ENCODE data around the gene SORCS2.

Gene SORCS2

GRCh38 chr4:7610022-7610670, 417.8 kb downstream of the SORCS2 start:
- Mint-ChIP-seq H3K4me3 (no peak overlapping the region), H3K4me1 (no peaks in the 10 kb centered on the region), H3K9me3 (peaks cover 0 to 1% of the 10 kb centered on the region in 2 donors), H3K27me3 (no peaks in the 10 kb centered on the region), H3K27ac (no peak overlapping the region)
- ATAC-seq: no peak
- no peak for DNase-seq

GRCh38 chr4:7610841-7611240, 418.5 kb downstream of the SORCS2 start:
- H3K4me3 Mint-ChIP-seq: no peak overlapping the region
- H3K9me3 Mint-ChIP-seq: no peaks in the 10 kb centered on the region
- no peaks in the 10 kb centered on the region for H3K4me1 Mint-ChIP-seq
- no peak overlapping the region for H3K27ac Mint-ChIP-seq
- DNase-seq: no peak
- H3K27me3 Mint-ChIP-seq: no peaks in the 10 kb centered on the region
- ATAC-seq: no peak

GRCh38 chr4:7612311-7612897, 420.1 kb downstream of the SORCS2 start:
- Mint-ChIP-seq H3K4me3 (no peak overlapping the region), H3K4me1 (no peaks in the 10 kb centered on the region), H3K27me3 (no peaks in the 10 kb centered on the region), H3K27ac (no peak overlapping the region), H3K9me3 (no peaks in the 10 kb centered on the region)
- no peak for ATAC-seq
- no peak for DNase-seq

- Mint-ChIP-seq H3K4me3 (no peak overlapping the region), H3K4me1 (no peaks in the 10 kb centered on the region), H3K9me3 (no peaks in the 10 kb centered on the region), H3K27ac (no peak overlapping the region), H3K27me3 (no peaks in the 10 kb centered on the region)
- ATAC-seq (no peak), DNase-seq (no peak)
Measured at GRCh38 chr4:7614350-7614949, 422.1 kb downstream of the SORCS2 start.

GRCh38 chr4:7616193-7616592, 423.9 kb downstream of the SORCS2 start:
- H3K27ac Mint-ChIP-seq: no peak overlapping the region
- no peak for DNase-seq
- H3K27me3 Mint-ChIP-seq: no peaks in the 10 kb centered on the region
- ATAC-seq: no peak
- H3K4me1 Mint-ChIP-seq: no peaks in the 10 kb centered on the region
- H3K4me3 Mint-ChIP-seq: no peak overlapping the region
- no peaks in the 10 kb centered on the region for H3K9me3 Mint-ChIP-seq

GRCh38 chr4:7618361-7618760, 426.0 kb downstream of the SORCS2 start:
- Mint-ChIP-seq H3K27me3 (peaks cover 1% of the 10 kb centered on the region), H3K9me3 (no peaks in the 10 kb centered on the region), H3K27ac (no peak overlapping the region), H3K4me1 (no peaks in the 10 kb centered on the region), H3K4me3 (no peak overlapping the region)
- DNase-seq (no peak), ATAC-seq (no peak)

GRCh38 chr4:7620086-7620813, 427.9 kb downstream of the SORCS2 start:
- no peak for ATAC-seq
- Mint-ChIP-seq H3K9me3 (no peaks in the 10 kb centered on the region), H3K27me3 (peaks cover 6% of the 10 kb centered on the region)

GRCh38 chr4:7620814-7621176, 428.5 kb downstream of the SORCS2 start:
- Mint-ChIP-seq H3K9me3 (no peaks in the 10 kb centered on the region), H3K4me3 (no peak overlapping the region), H3K4me1 (no peaks in the 10 kb centered on the region), H3K27me3 (peaks cover 6% of the 10 kb centered on the region), H3K27ac (no peak overlapping the region)
- no peak for DNase-seq
- ATAC-seq: no peak

More at GRCh38 chr4:7620086-7620813, 427.9 kb downstream of the SORCS2 start:
- H3K4me1 Mint-ChIP-seq: no peaks in the 10 kb centered on the region
- DNase-seq: no peak
- no peak overlapping the region for H3K27ac Mint-ChIP-seq
- H3K4me3 Mint-ChIP-seq: no peak overlapping the region

GRCh38 chr4:7621252-7622035, 429.1 kb downstream of the SORCS2 start:
- peaks cover 6% of the 10 kb centered on the region for H3K27me3 Mint-ChIP-seq
- no peaks in the 10 kb centered on the region for H3K9me3 Mint-ChIP-seq
- no peaks in the 10 kb centered on the region for H3K4me1 Mint-ChIP-seq
- no peak overlapping the region for H3K4me3 Mint-ChIP-seq
- no peak overlapping the region for H3K27ac Mint-ChIP-seq
- DNase-seq: no peak
- no peak for ATAC-seq

- Mint-ChIP-seq H3K4me3 (no peak overlapping the region), H3K27ac (no peak overlapping the region), H3K9me3 (no peaks in the 10 kb centered on the region), H3K27me3 (peaks cover 6% of the 10 kb centered on the region), H3K4me1 (no peaks in the 10 kb centered on the region)
- DNase-seq (no peak), ATAC-seq (no peak)
Measured at GRCh38 chr4:7622371-7622770, 430.0 kb downstream of the SORCS2 start.

GRCh38 chr4:7623468-7623867, 431.1 kb downstream of the SORCS2 start:
- H3K9me3 Mint-ChIP-seq: no peaks in the 10 kb centered on the region
- peaks cover 6% of the 10 kb centered on the region for H3K27me3 Mint-ChIP-seq
- H3K27ac Mint-ChIP-seq: peak overlapping the region in 1 of 2 donors; percentile 10
- ATAC-seq (no peak), DNase-seq (no peak)
- no peaks in the 10 kb centered on the region for H3K4me1 Mint-ChIP-seq
- H3K4me3 Mint-ChIP-seq: no peak overlapping the region

GRCh38 chr4:7624396-7624980, 432.1 kb downstream of the SORCS2 start:
- DNase-seq: no peak
- Mint-ChIP-seq H3K27ac (peak overlapping the region in 1 of 2 donors; percentile 29), H3K9me3 (peaks cover 1 to 2% of the 10 kb centered on the region in 2 donors), H3K4me3 (no peak overlapping the region), H3K4me1 (no peaks in the 10 kb centered on the region), H3K27me3 (peaks cover 6% of the 10 kb centered on the region)
- no peak for ATAC-seq

GRCh38 chr4:7625071-7625470, 432.7 kb downstream of the SORCS2 start:
- no peak for ATAC-seq
- Mint-ChIP-seq H3K4me1 (no peaks in the 10 kb centered on the region), H3K9me3 (peaks cover 6 to 8% of the 10 kb centered on the region in 2 donors), H3K27me3 (peaks cover 6% of the 10 kb centered on the region), H3K27ac (peak overlapping the region in 1 of 2 donors; percentile 13), H3K4me3 (no peak overlapping the region)
- no peak for DNase-seq

GRCh38 chr4:7626531-7626930, 434.2 kb downstream of the SORCS2 start:
- Mint-ChIP-seq H3K4me3 (no peak overlapping the region), H3K4me1 (no peaks in the 10 kb centered on the region), H3K27ac (no peak overlapping the region), H3K9me3 (peaks cover 6 to 9% of the 10 kb centered on the region in 2 donors), H3K27me3 (peaks cover 17% of the 10 kb centered on the region)
- ATAC-seq: no peak
- no peak for DNase-seq

All from stimulated activated naive CD8-positive, alpha-beta T cell treated with anti-CD3 and anti-CD28 coated beads, Interleukin-15, amount 100 ng/mL, for 72 hours (primary cell).